ENCODE results near the gene ACTRT2. TPM values are rescaled to one million over a fixed set of nuclear protein-coding genes. Genes with fewer than 3 reads are reported as not detected.

ACTRT2 gene
- total RNA-seq, 2 experiments from 2014 or later: not detected

GRCh38 chr1:2988256-2988655 lies 33.0 kb upstream of the ACTRT2 start:
- no peak overlapping the region for H3K4me3 Mint-ChIP-seq
- POLR2A ChIA-PET: no interaction called here
- H3K4me1 Mint-ChIP-seq: no peaks in the 10 kb centered on the region
- H3K36me3 Mint-ChIP-seq (ENCODE audit: low read depth): no peaks in the 10 kb centered on the region
- no peaks in the 10 kb centered on the region for H3K27me3 Mint-ChIP-seq
- H3K9me3 Mint-ChIP-seq: peaks cover 5% of the 10 kb centered on the region
- no peak for DNase-seq
- CTCF ChIA-PET: no interaction called here
- H3K27ac Mint-ChIP-seq: no peak overlapping the region

GRCh38 chr1:2989185-2989584 lies 32.1 kb upstream of the ACTRT2 start:
- CTCF ChIA-PET: no interaction called here
- POLR2A ChIA-PET: no interaction called here
- peaks cover 9% of the 10 kb centered on the region for H3K9me3 Mint-ChIP-seq
- H3K4me1 Mint-ChIP-seq: no peaks in the 10 kb centered on the region
- H3K4me3 Mint-ChIP-seq: no peak overlapping the region
- no peak overlapping the region for H3K27ac Mint-ChIP-seq
- DNase-seq: no peak
- no peaks in the 10 kb centered on the region for H3K36me3 Mint-ChIP-seq (ENCODE audit: low read depth)
- H3K27me3 Mint-ChIP-seq: no peaks in the 10 kb centered on the region

GRCh38 chr1:2989976-2990375 lies 31.3 kb upstream of the ACTRT2 start:
- peaks cover 11% of the 10 kb centered on the region for H3K9me3 Mint-ChIP-seq
- no peaks in the 10 kb centered on the region for H3K36me3 Mint-ChIP-seq (ENCODE audit: low read depth)
- H3K4me1 Mint-ChIP-seq: no peaks in the 10 kb centered on the region
- ChIA-PET CTCF (no interaction called here), POLR2A (no interaction called here)
- H3K4me3 Mint-ChIP-seq: no peak overlapping the region
- no peak for DNase-seq
- H3K27me3 Mint-ChIP-seq: no peaks in the 10 kb centered on the region
- no peak overlapping the region for H3K27ac Mint-ChIP-seq

- Mint-ChIP-seq H3K4me1 (no peaks in the 10 kb centered on the region), H3K36me3 (ENCODE audit: low read depth) (no peaks in the 10 kb centered on the region), H3K4me3 (no peak overlapping the region), H3K27me3 (no peaks in the 10 kb centered on the region), H3K27ac (no peak overlapping the region), H3K9me3 (peaks cover 11% of the 10 kb centered on the region)
- no peak for DNase-seq
- ChIA-PET CTCF (no interaction called here), POLR2A (no interaction called here)
Measured at GRCh38 chr1:2990376-2991115, 30.7 kb upstream of the ACTRT2 start.

- Mint-ChIP-seq H3K27ac (no peak overlapping the region), H3K36me3 (ENCODE audit: low read depth) (no peaks in the 10 kb centered on the region), H3K27me3 (peaks cover 3% of the 10 kb centered on the region), H3K4me1 (no peaks in the 10 kb centered on the region), H3K4me3 (no peak overlapping the region), H3K9me3 (peaks cover 11% of the 10 kb centered on the region)
- DNase-seq: no peak
- ChIA-PET CTCF (no interaction called here), POLR2A (no interaction called here)
Measured at GRCh38 chr1:2991753-2992495, 29.3 kb upstream of the ACTRT2 start.

GRCh38 chr1:2998503-2999100 lies 22.7 kb upstream of the ACTRT2 start:
- Mint-ChIP-seq H3K27me3 (peaks cover 6% of the 10 kb centered on the region), H3K4me3 (no peak overlapping the region), H3K4me1 (no peaks in the 10 kb centered on the region), H3K36me3 (ENCODE audit: low read depth) (no peaks in the 10 kb centered on the region), H3K27ac (no peak overlapping the region), H3K9me3 (peaks cover 7% of the 10 kb centered on the region)
- ChIA-PET POLR2A (no interaction called here), CTCF (no interaction called here)
- no peak for DNase-seq

GRCh38 chr1:2999138-2999537 lies 22.1 kb upstream of the ACTRT2 start:
- H3K4me1 Mint-ChIP-seq: no peaks in the 10 kb centered on the region
- no peak for DNase-seq
- ChIA-PET CTCF (no interaction called here), POLR2A (no interaction called here)
- H3K27me3 Mint-ChIP-seq: peaks cover 6% of the 10 kb centered on the region
- no peak overlapping the region for H3K4me3 Mint-ChIP-seq
- H3K27ac Mint-ChIP-seq: no peak overlapping the region
- no peaks in the 10 kb centered on the region for H3K36me3 Mint-ChIP-seq (ENCODE audit: low read depth)
- peaks cover 2% of the 10 kb centered on the region for H3K9me3 Mint-ChIP-seq

GRCh38 chr1:2999571-2999970 lies 21.7 kb upstream of the ACTRT2 start:
- no peaks in the 10 kb centered on the region for H3K4me1 Mint-ChIP-seq
- peaks cover 6% of the 10 kb centered on the region for H3K27me3 Mint-ChIP-seq
- POLR2A ChIA-PET: no interaction called here
- H3K4me3 Mint-ChIP-seq: no peak overlapping the region
- no peaks in the 10 kb centered on the region for H3K36me3 Mint-ChIP-seq (ENCODE audit: low read depth)
- no peak overlapping the region for H3K27ac Mint-ChIP-seq
- CTCF ChIA-PET: no interaction called here
- DNase-seq: no peak
- H3K9me3 Mint-ChIP-seq: no peaks in the 10 kb centered on the region

GRCh38 chr1:3000214-3000613 lies 21.1 kb upstream of the ACTRT2 start:
- H3K4me3 Mint-ChIP-seq: no peak overlapping the region
- H3K36me3 Mint-ChIP-seq (ENCODE audit: low read depth): no peaks in the 10 kb centered on the region
- no peaks in the 10 kb centered on the region for H3K9me3 Mint-ChIP-seq
- H3K4me1 Mint-ChIP-seq: no peaks in the 10 kb centered on the region
- POLR2A ChIA-PET: no interaction called here
- no peak overlapping the region for H3K27ac Mint-ChIP-seq
- CTCF ChIA-PET: no interaction called here
- peaks cover 6% of the 10 kb centered on the region for H3K27me3 Mint-ChIP-seq
- no peak for DNase-seq

GRCh38 chr1:3000671-3001470 lies 20.4 kb upstream of the ACTRT2 start:
- H3K9me3 Mint-ChIP-seq: no peaks in the 10 kb centered on the region
- no peaks in the 10 kb centered on the region for H3K4me1 Mint-ChIP-seq
- no peaks in the 10 kb centered on the region for H3K36me3 Mint-ChIP-seq (ENCODE audit: low read depth)
- CTCF ChIA-PET: no interaction called here
- no peak overlapping the region for H3K27ac Mint-ChIP-seq
- H3K4me3 Mint-ChIP-seq: no peak overlapping the region
- POLR2A ChIA-PET: no interaction called here
- H3K27me3 Mint-ChIP-seq: peaks cover 6% of the 10 kb centered on the region
- DNase-seq: no peak

GRCh38 chr1:3001471-3002348 lies 19.6 kb upstream of the ACTRT2 start:
- no peaks in the 10 kb centered on the region for H3K36me3 Mint-ChIP-seq (ENCODE audit: low read depth)
- ChIA-PET CTCF (no interaction called here), POLR2A (no interaction called here)
- peaks cover 4% of the 10 kb centered on the region for H3K27me3 Mint-ChIP-seq
- DNase-seq: no peak
- no peaks in the 10 kb centered on the region for H3K4me1 Mint-ChIP-seq
- H3K9me3 Mint-ChIP-seq: peaks cover 1% of the 10 kb centered on the region
- H3K4me3 Mint-ChIP-seq: no peak overlapping the region
- no peak overlapping the region for H3K27ac Mint-ChIP-seq

GRCh38 chr1:3002349-3003038 lies 18.8 kb upstream of the ACTRT2 start:
- Mint-ChIP-seq H3K4me3 (no peak overlapping the region), H3K4me1 (no peaks in the 10 kb centered on the region), H3K36me3 (ENCODE audit: low read depth) (no peaks in the 10 kb centered on the region), H3K27ac (no peak overlapping the region), H3K9me3 (peaks cover 5% of the 10 kb centered on the region), H3K27me3 (no peaks in the 10 kb centered on the region)
- no peak for DNase-seq
- POLR2A ChIA-PET: no interaction called here
- CTCF ChIA-PET: no interaction called here
